GM12873 (cell line): Measurements from ENCODE around the gene KRT79.

Experiments
- TF ChIP-seq, protein P1 (sequence below): IDR thresholded peaks from 2 replicates; pipeline ENCODE4 v1.5.1; 2012; ENCODE audit warnings: low read depth, mild to moderate bottlenecking, moderate library complexity, low read length, control low read depth; ENCODE audit not compliant: insufficient read depth; ENCODE audit errors: missing control alignments

The KRT79 gene

DNA sequence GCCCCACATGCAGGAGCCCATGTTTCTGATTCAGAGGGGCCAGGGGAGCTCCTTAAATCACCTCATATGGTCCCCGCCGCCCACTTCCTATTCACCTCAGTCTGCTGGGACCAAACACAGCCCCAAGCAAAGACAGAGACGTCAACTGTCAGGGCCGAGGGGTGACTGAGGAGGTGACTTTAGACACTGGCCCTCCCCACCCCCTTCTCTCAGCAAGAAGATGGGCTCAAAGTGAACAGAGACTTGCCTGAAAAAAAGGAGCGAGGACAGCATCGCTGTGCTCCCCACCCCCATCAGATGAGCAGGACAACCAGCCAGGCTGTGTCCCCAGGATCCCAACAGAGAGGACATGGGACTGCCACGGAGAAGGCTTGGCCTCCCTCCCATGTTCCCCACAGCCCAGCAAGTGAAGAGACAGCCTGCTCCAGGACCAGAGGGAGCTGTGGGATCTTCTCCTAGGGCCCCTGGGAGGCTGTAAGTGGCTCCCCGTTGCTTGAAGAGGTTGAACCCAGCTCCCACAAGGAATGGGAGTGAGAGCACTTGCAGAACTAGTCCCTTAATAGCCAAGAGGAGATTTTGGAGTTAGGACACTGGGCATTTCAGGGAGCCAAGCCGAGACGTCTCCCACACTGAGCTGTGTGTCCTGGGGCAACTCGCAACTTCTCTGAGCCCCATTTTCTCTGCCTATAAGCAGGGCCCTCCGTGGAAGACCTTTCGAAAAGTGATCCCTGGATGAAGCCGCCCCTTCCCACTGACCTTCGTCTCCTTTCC lies 1.3 kb upstream of the KRT79 start:
- TF ChIP-seq, protein P1, sequence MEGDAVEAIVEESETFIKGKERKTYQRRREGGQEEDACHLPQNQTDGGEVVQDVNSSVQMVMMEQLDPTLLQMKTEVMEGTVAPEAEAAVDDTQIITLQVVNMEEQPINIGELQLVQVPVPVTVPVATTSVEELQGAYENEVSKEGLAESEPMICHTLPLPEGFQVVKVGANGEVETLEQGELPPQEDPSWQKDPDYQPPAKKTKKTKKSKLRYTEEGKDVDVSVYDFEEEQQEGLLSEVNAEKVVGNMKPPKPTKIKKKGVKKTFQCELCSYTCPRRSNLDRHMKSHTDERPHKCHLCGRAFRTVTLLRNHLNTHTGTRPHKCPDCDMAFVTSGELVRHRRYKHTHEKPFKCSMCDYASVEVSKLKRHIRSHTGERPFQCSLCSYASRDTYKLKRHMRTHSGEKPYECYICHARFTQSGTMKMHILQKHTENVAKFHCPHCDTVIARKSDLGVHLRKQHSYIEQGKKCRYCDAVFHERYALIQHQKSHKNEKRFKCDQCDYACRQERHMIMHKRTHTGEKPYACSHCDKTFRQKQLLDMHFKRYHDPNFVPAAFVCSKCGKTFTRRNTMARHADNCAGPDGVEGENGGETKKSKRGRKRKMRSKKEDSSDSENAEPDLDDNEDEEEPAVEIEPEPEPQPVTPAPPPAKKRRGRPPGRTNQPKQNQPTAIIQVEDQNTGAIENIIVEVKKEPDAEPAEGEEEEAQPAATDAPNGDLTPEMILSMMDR, result no peak

DNA sequence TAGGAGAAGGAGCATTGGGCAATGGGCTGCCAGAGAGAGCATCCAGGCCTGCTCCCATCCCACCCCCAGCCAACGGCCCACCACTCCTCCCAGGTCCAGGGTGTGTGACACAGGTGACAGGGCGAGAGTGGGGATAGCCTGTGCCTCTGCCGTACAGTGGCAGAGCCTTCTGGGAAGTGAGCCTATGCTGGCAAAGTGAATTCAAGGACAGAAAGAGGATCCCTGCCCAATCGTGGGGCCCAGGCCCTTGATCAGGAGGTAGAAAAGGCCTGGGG lies 553 bp upstream of the KRT79 start:
- TF ChIP-seq, protein P1, result no peak

GRCh38 chr12:52832985-52833905 lies 866 bp downstream of the KRT79 start:
- TF ChIP-seq, protein P1, result no peak

- TF ChIP-seq, protein P1, result no peak
Observed at GRCh38 chr12:52832451-52832850, 1.7 kb downstream of the KRT79 start.

DNA sequence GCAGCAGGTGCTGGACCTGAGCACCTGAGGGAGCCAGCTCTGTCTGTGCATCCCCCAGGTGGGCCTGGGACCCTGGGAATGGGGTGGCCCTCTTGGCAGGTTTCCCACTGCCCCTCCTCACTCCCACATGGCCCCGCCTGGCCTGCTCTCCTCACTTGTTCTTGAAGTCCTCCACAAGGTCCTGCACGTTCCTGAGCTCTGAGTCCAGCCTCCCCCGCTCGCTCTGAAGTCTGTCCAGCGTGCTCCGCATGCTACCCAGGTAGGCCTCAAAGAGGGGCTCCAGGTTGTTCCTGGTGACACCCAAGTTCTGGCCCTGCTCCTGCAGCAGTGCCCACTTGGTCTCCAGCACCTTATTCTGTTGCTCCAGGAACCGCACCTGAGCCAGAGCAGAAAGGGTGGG lies 2.9 kb downstream of the KRT79 start:
- TF ChIP-seq, protein P1, result no peak

DNA sequence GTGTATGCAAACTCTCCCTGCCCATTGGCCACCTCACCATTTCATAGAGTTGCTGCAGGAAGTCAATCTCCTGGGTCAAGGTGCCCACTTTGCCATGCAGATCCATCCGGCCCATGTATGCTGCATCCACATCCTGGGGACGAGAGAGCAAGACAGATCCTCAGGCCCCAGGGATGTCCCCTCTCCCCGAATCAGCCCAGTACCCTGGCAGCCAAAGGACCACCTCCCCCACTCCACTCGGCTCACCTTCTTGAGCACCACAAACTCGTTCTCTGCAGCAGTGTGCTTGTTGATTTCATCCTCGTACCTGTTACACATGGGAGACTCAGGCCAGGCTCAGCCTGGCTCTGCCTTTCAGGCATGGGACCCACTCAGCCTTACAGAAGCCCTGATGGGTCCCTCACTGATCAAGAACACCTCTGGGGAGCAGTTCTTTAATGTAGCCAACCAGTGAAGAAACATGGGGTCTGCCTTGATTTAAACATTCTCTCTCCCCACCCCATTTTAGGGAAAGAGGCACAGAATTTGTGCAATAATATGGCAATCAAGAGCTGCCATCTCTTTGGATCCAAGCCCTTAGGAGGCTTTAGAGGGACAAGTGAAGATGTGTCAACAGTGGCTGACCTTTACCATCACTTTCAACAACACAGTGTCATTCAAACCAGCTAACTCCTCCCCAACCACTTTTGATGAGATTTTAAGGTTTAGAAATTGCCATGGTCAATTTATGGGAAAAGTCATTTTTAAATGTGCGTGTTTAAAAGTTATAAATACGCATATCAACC lies 3.9 kb downstream of the KRT79 start:
- TF ChIP-seq, protein P1, result no peak

GRCh38 chr12:52828591-52829021 lies 5.5 kb downstream of the KRT79 start:
- TF ChIP-seq, protein P1, result no peak
